Gastrocnemius medialis (tissue), 4 donors: Measurements from ENCODE around the gene RIOK2. TPM values are rescaled to one million over a fixed set of nuclear protein-coding genes. Genes with fewer than 3 reads are reported as not detected.

Source experiments
- ATAC-seq, 2 donors: fragments of 150-250 bp; one replicate each; pipeline ENCODE4 v1.9.1; 2016
- DNase-seq, 2 donors: peaks; one replicate each; pipeline ENCODE4 v3.0.0-alpha.2; 2019
- H3K27ac ChIP-seq, 4 donors: fragments of 200-600 bp; sonication (generic); 1 replicate in 1 of 4; 2 replicates in 3 of 4; pipeline ENCODE4 v1.5.1; 2016 to 2018; ENCODE audit warnings: mild to moderate bottlenecking in 2 of 4, moderate library complexity in 1 of 4
- H3K27me3 ChIP-seq, 3 donors: fragments of 200-600 bp; sonication (generic) in 2 of 3; 1 replicate in 1 of 3; 2 replicates in 2 of 3; pipeline versions ENCODE4 v1.5.1 to v1.6.0; 2016 to 2019; ENCODE audit warnings: mild to moderate bottlenecking in 1 of 3, moderate library complexity in 1 of 3
- H3K36me3 ChIP-seq, 2 donors: fragments of 200-600 bp; sonication (generic) in 1 of 2; one replicate each; pipeline ENCODE4 v1.5.1; 2017 to 2018
- H3K4me1 ChIP-seq, 2 donors: fragments of 200-600 bp; sonication (generic) in 1 of 2; one replicate each; pipeline ENCODE4 v1.5.1; 2016 to 2017; ENCODE audit warnings: mild to moderate bottlenecking in 2 of 2
- H3K4me3 ChIP-seq, 4 donors: fragments of 200-600 bp; sonication (generic) in 3 of 4; 1 replicate in 1 of 4; 2 replicates in 3 of 4; pipeline ENCODE4 v1.5.1; 2016 to 2019; ENCODE audit warnings: mild to moderate bottlenecking in 2 of 4
- H3K9me3 ChIP-seq, 3 donors: fragments of 200-600 bp; sonication (generic) in 2 of 3; 1 replicate in 1 of 3; 2 replicates in 2 of 3; pipeline ENCODE4 v1.5.1; 2016 to 2019
- POLR2A ChIP-seq, 2 donors: fragments of 450-650 bp; IDR thresholded peaks; one replicate each; pipeline ENCODE4 v1.6.1; 2017; ENCODE audit warnings: antibody characterized with exemption in 2 of 2, mild to moderate bottlenecking in 2 of 2, moderate library complexity in 2 of 2
- in situ Hi-C, 4 donors: fragments of 200-750 bp; cut with MboI; loops; one replicate each; pipeline versions ENCODE4 v1.15.0 to v1.8.0; 2017; ENCODE audit warnings: low sequenced_read_pairs in 4 of 4
- intact Hi-C: fragments of 100-400 bp; cut with DNase I; formaldehyde crosslinking; loops from one replicate; pipeline ENCODE4 v1.15.1; 2023; ENCODE audit warnings: low total_unique reads
- total RNA-seq, 4 donors: library from RNA; depleted of rRNA; stranded (reverse); fragments of >200 nt; gene quantifications; one replicate each; pipeline versions ENCODE4 v1.1.0 to v1.2.3, GENCODE V29; 2016
- TF ChIP-seq, protein P1 (sequence below), 5 experiments: fragments of 450-650 bp in 3 of 5; fragments of 200-600 bp in 2 of 5; sonication (generic) in 2 of 5; IDR thresholded peaks in 4 of 5; conservative IDR thresholded peaks in 1 of 5; 1 replicate in 4 of 5; 2 replicates in 1 of 5; pipeline ENCODE4 v1.5.1; 2016 to 2019; ENCODE audit warnings: antibody characterized with exemption in 5 of 5, mild to moderate bottlenecking in 3 of 5, moderate library complexity in 3 of 5

RIOK2 gene
- total RNA-seq, 4 donors from 2014 or later = 9.8 to 34.4 (median 17.3) TPM

DNA sequence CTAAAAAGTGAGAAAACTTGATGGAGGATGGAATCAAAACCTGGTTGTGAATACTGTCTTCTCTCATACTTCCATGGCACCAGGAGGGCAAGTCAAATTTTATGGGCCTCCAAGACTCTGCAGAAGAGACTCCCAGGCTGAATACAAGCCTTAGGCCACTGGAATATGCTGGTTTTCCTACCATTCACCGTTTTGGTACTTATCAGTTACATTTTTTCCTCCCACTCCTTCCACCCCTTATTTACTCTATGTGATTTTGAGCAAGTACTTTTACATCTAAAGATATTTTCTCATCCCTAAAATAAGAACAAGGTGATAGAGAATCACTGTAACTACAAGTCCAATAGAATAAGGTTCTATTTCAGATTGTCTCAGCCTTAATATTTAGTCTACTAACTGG lies 32.6 kb downstream of the RIOK2 start:
- Histone ChIP-seq H3K36me3 (no peaks in the 10 kb centered on the region), H3K4me3 (no peak overlapping the region), H3K9me3 (no peaks in the 10 kb centered on the region), H3K27ac (no peak overlapping the region), H3K27me3 (no peaks in the 10 kb centered on the region), H3K4me1 (no peaks in the 10 kb centered on the region)
- DNase-seq = no peak
- TF ChIP-seq, protein P1, sequence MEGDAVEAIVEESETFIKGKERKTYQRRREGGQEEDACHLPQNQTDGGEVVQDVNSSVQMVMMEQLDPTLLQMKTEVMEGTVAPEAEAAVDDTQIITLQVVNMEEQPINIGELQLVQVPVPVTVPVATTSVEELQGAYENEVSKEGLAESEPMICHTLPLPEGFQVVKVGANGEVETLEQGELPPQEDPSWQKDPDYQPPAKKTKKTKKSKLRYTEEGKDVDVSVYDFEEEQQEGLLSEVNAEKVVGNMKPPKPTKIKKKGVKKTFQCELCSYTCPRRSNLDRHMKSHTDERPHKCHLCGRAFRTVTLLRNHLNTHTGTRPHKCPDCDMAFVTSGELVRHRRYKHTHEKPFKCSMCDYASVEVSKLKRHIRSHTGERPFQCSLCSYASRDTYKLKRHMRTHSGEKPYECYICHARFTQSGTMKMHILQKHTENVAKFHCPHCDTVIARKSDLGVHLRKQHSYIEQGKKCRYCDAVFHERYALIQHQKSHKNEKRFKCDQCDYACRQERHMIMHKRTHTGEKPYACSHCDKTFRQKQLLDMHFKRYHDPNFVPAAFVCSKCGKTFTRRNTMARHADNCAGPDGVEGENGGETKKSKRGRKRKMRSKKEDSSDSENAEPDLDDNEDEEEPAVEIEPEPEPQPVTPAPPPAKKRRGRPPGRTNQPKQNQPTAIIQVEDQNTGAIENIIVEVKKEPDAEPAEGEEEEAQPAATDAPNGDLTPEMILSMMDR (IDR thresholded peaks at IDR 0.05 in 4 of 5, conservative IDR thresholded peaks at IDR 0.05 in 1 of 5) = no peak
- intact Hi-C loops (no loop called here), in situ Hi-C loops (loop anchor here (25.0 kb wide), 4 partner anchors 163 to 538 kb away; no protein-coding TSS in a partner anchor)
- no peak for ATAC-seq

DNA sequence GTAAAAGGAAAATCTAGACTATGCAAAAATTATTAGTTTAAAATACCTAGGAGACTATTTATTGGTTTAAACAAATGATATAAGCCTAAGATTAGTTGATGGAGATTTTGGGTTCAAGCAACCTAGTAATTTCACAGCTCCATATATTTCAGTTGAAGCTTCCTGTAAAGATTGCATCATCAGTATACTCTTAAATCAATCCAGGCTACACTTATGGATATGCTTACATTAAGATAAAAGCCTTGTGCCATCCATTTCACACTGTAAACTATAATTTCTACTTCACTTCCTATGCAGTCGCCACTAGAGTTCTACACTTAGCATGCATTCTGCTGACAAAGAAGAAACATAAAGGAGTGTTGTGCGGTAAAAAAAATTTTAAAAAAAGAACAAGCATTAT lies 33.3 kb downstream of the RIOK2 start:
- H3K4me1 ChIP-seq = no peaks in the 10 kb centered on the region
- ATAC-seq = no peak
- H3K9me3 ChIP-seq = no peaks in the 10 kb centered on the region
- no peak overlapping the region for H3K4me3 ChIP-seq
- no peak for DNase-seq
- intact Hi-C loops = no loop called here
- H3K36me3 ChIP-seq = no peaks in the 10 kb centered on the region
- in situ Hi-C loops = loop anchor here (25.0 kb wide), 4 partner anchors 162 to 537 kb away; no protein-coding TSS in a partner anchor
- TF ChIP-seq, protein P1 (IDR thresholded peaks at IDR 0.05 in 4 of 5, conservative IDR thresholded peaks at IDR 0.05 in 1 of 5) = no peak
- no peak for TF ChIP-seq POLR2A (IDR thresholded peaks at IDR 0.05)
- H3K27me3 ChIP-seq = no peaks in the 10 kb centered on the region
- H3K27ac ChIP-seq = no peak overlapping the region

GRCh38 chr5:97148288-97148687 lies 34.8 kb downstream of the RIOK2 start:
- intact Hi-C loops (no loop called here), in situ Hi-C loops (no loop called here)
- Histone ChIP-seq H3K4me1 (no peaks in the 10 kb centered on the region), H3K27ac (no peak overlapping the region), H3K9me3 (no peaks in the 10 kb centered on the region), H3K36me3 (no peaks in the 10 kb centered on the region), H3K4me3 (no peak overlapping the region), H3K27me3 (no peaks in the 10 kb centered on the region)
- DNase-seq (no peak), ATAC-seq (no peak)
- TF ChIP-seq, protein P1 (IDR thresholded peaks at IDR 0.05 in 4 of 5, conservative IDR thresholded peaks at IDR 0.05 in 1 of 5) = no peak
- no peak for TF ChIP-seq POLR2A (IDR thresholded peaks at IDR 0.05)

DNA sequence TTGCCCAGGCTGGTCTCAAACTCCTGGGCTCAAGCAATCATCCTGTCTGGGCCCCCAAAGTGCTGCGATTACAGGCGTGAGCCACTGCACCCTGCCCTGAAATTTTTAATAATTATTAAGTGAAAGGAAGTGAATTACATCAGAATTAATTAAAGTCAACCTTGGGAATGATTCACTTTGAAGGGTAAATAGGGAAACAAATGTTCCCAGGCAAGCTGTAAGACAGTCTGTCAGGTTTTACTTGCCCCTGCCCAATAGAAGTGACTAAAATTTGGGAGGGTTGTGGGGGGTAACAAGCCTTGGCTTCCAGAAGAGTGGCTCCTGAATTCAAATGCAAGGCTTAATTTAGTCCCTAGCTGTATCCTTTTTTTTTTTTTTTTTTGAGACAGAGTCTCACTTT lies 39.3 kb downstream of the RIOK2 start:
- Histone ChIP-seq H3K9me3 (no peaks in the 10 kb centered on the region), H3K27ac (no peak overlapping the region), H3K27me3 (no peaks in the 10 kb centered on the region), H3K4me1 (no peaks in the 10 kb centered on the region), H3K36me3 (no peaks in the 10 kb centered on the region), H3K4me3 (no peak overlapping the region)
- in situ Hi-C loops (no loop called here), intact Hi-C loops (no loop called here)
- ATAC-seq = no peak
- DNase-seq = no peak
- TF ChIP-seq, protein P1 (IDR thresholded peaks at IDR 0.05 in 4 of 5, conservative IDR thresholded peaks at IDR 0.05 in 1 of 5) = no peak
- TF ChIP-seq POLR2A (IDR thresholded peaks at IDR 0.05) = no peak
